Endothelial cell of umbilical vein (primary cell): ENCODE results near the gene LRP1. TPM values are rescaled to one million over a fixed set of nuclear protein-coding genes. Genes with fewer than 3 reads are reported as not detected.

Experiments
- BruUV-seq: library from RNA; stranded (reverse); fragments of 400-500 nt; replicated peaks from 2 replicates; lab custom pipeline; 2021; lab: Mats Ljungman, UMichigan
- CTCF ChIA-PET: fragments of 300-600, 350-600 bp; sonication (Branson Sonifier 250); formaldehyde crosslinking; loops from one replicate; lab custom pipeline; 2021; ENCODE audit warnings: antibody characterized with exemption, inconsistent platforms; lab: Charles Lee
- POLR2A ChIA-PET: fragments of 300-600, 350-600 bp; sonication (Branson Sonifier 250); formaldehyde crosslinking; loops from one replicate; lab custom pipeline; 2021; ENCODE audit warnings: antibody characterized with exemption, inconsistent platforms; lab: Charles Lee
- DNase-seq: peaks from one replicate; pipeline ENCODE4 v3.0.0-alpha.2; 2011; ENCODE audit warnings: low read depth, low spot score
- FAIRE-seq: peaks from 2 replicates; lab custom pipeline; 2011; peaks lifted over from hg19 to GRCh38; lab: Jason Lieb, UNC
- H2AFZ ChIP-seq: 2 replicates; pipeline ENCODE4 v1.6.0; 2012; ENCODE audit warnings: low read depth, low read length, control low read depth, inconsistent platforms
- H3K27ac ChIP-seq: 2 replicates; pipeline ENCODE4 v1.5.1; 2011; ENCODE audit warnings: low read depth, mild to moderate bottlenecking, control low read depth, low read length, moderate library complexity; ENCODE audit not compliant: insufficient read depth
- H3K27me3 ChIP-seq, 2 experiments: 2 replicates each; pipeline versions ENCODE4 v1.6.0 to v1.6.1; 2011; ENCODE audit warnings: low read length in 2 of 2, mixed read lengths in 1 of 2; ENCODE audit not compliant: control insufficient read depth in 2 of 2, insufficient read depth in 2 of 2
- H3K36me3 ChIP-seq, 2 experiments: 2 replicates in 1 of 2; 3 replicates in 1 of 2; pipeline ENCODE4 v1.5.1; 2011; ENCODE audit warnings: low read length in 2 of 2, mild to moderate bottlenecking in 1 of 2, moderate library complexity in 1 of 2; ENCODE audit not compliant: control insufficient read depth in 2 of 2, insufficient read depth in 2 of 2; ENCODE audit errors: extremely low read depth in 1 of 2
- H3K4me1 ChIP-seq: 3 replicates; pipeline ENCODE4 v1.5.1; 2011; ENCODE audit warnings: mild to moderate bottlenecking, low read length; ENCODE audit not compliant: control insufficient read depth, insufficient read depth; ENCODE audit errors: extremely low read depth
- H3K4me2 ChIP-seq: 2 replicates; pipeline ENCODE4 v1.6.1; 2011; ENCODE audit warnings: low read length, control low read depth, mixed read lengths; ENCODE audit not compliant: insufficient read depth
- H3K4me3 ChIP-seq, 3 experiments: fragments of 200-600 bp in 1 of 3; sonication (generic), shearing (Covaris generic) in 1 of 3; replicated peaks in 1 of 3; 2 replicates each; pipeline ENCODE4 v1.5.1; 2011 to 2016; ENCODE audit warnings: control low read depth in 3 of 3, low read length in 3 of 3, mild to moderate bottlenecking in 2 of 3, inconsistent platforms in 1 of 3, low read depth in 1 of 3, moderate library complexity in 1 of 3; ENCODE audit not compliant: insufficient read depth in 1 of 3
- H3K79me2 ChIP-seq: 2 replicates; pipeline ENCODE4 v1.6.0; 2012; ENCODE audit warnings: low read length, inconsistent platforms; ENCODE audit not compliant: control insufficient read depth, insufficient read depth
- H3K9ac ChIP-seq: replicated peaks from 2 replicates; pipeline ENCODE3; 2011; ENCODE audit warnings: low read length, control low read depth; ENCODE audit not compliant: insufficient read depth; ENCODE audit errors: extremely low read depth
- H3K9me1 ChIP-seq: replicated peaks from 3 replicates; pipeline ENCODE4 v1.6.0; 2011; ENCODE audit warnings: mild to moderate bottlenecking, low read length; ENCODE audit not compliant: control insufficient read depth, insufficient read depth; ENCODE audit errors: extremely low read depth
- H3K9me3 ChIP-seq: replicated peaks from 2 replicates; pipeline ENCODE4 v1.5.1; 2012; ENCODE audit warnings: low read length, inconsistent platforms; ENCODE audit not compliant: control insufficient read depth, insufficient read depth
- H4K20me1 ChIP-seq: replicated peaks from 2 replicates; pipeline ENCODE3; 2011; ENCODE audit warnings: mild to moderate bottlenecking, low read length; ENCODE audit not compliant: control insufficient read depth, insufficient read depth; ENCODE audit errors: extremely low read depth
- EZH2 ChIP-seq: IDR thresholded peaks from 2 replicates; pipeline ENCODE4 v1.6.1; 2012; ENCODE audit warnings: borderline replicate concordance, low read depth, mild to moderate bottlenecking, moderate library complexity, low read length, inconsistent platforms; ENCODE audit not compliant: severe bottlenecking
- FOS ChIP-seq: IDR thresholded peaks from 2 replicates; pipeline ENCODE4 v1.6.1; 2011; ENCODE audit warnings: mild to moderate bottlenecking, low read length, moderate library complexity, borderline replicate concordance; ENCODE audit not compliant: insufficient read depth
- GATA2 ChIP-seq: IDR thresholded peaks from 2 replicates; pipeline ENCODE4 v1.7.0; 2011; ENCODE audit warnings: low read depth, mild to moderate bottlenecking, moderate library complexity, mixed read lengths, low read length; ENCODE audit not compliant: insufficient read length, insufficient read depth
- JUN ChIP-seq: IDR thresholded peaks from 2 replicates; pipeline ENCODE4 v1.6.1; 2011; ENCODE audit warnings: borderline replicate concordance, low read depth; ENCODE audit not compliant: insufficient read length, insufficient read depth
- MYC ChIP-seq: IDR thresholded peaks from one replicate; pipeline ENCODE4 v1.6.1; 2011; ENCODE audit warnings: mild to moderate bottlenecking, low read depth, low read length
- POLR2A ChIP-seq: IDR thresholded peaks from 2 replicates; pipeline ENCODE4 v1.6.1; 2012; ENCODE audit warnings: low read depth, mild to moderate bottlenecking, control low read depth, low read length
- POLR2AphosphoS5 ChIP-seq: IDR thresholded peaks from 2 replicates; pipeline ENCODE4 v1.6.1; 2012; ENCODE audit warnings: low read depth, mild to moderate bottlenecking, control low read depth, low read length, moderate library complexity; ENCODE audit not compliant: insufficient read depth
- dilution Hi-C: fragments of 300-500 bp; cut with MboI; formaldehyde crosslinking; loops from one replicate; pipeline ENCODE4 v1.15.0; 2019; ENCODE audit warnings: low sequenced_read_pairs; ENCODE audit not compliant: extremely low pct_ligation_motif_present
- intact Hi-C: fragments of 100-400 bp; cut with micrococcal nuclease; formaldehyde crosslinking; loops from one replicate; pipeline ENCODE4 v1.10.0; 2022
- polyA plus RNA-seq, 4 experiments: library from polyadenylated mRNA; depleted of rRNA in 3 of 4; stranded (reverse) in 3 of 4; unstranded in 1 of 4; fragments of >200 nt; gene quantifications; 2 replicates each; pipeline versions ENCODE4 v1.2.1 to v1.2.3, GENCODE V29; 2011 to 2012; ENCODE audit warnings: missing spikeins in 1 of 4
- total RNA-seq: library from RNA; stranded (reverse); gene quantifications from 2 replicates; pipeline ENCODE4 v1.2.3, GENCODE V29; 2021
- TF ChIP-seq, protein P1 (sequence below), 2 donors: IDR thresholded peaks; 1 replicate in 1 of 2; 2 replicates in 1 of 2; pipeline ENCODE4 v1.5.1; 2011; ENCODE audit warnings: low read length in 2 of 2, mild to moderate bottlenecking in 2 of 2, moderate library complexity in 2 of 2, control low read depth in 1 of 2, inconsistent platforms in 1 of 2, low read depth in 1 of 2; ENCODE audit not compliant: insufficient read depth in 1 of 2; ENCODE audit errors: extremely low read depth in 1 of 2
- TF ChIP-seq, protein P2 (sequence below): IDR thresholded peaks from 2 replicates; pipeline ENCODE4 v1.6.1; 2011; ENCODE audit not compliant: insufficient read depth, insufficient read length

The LRP1 gene
- total and polyA plus RNA-seq, 2 donors (not counting 3 experiments of a cell fraction or from before 2014, with no cell fraction given), result 1.6 to 4.6 TPM

DNA sequence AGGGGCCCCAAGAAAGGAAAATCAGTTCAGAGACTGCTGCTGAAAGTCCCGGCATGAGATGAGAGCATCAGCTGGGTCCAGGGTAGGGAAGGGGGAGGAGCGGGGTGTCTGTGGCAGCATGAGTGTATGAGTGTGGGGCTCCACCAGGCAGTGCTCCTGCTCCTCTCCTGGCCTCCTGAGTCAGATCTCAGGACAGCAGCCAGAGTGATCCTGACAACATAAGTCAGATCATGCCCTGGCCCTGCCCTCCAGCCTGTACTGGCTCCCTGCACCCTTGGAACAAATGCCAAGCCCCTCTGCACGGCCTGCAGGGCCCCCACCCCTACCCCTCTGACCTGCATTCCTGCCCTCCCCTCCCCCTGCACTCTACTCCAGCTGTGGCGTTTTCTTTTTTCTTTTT, 43.4 kb downstream of the LRP1 start:
- BruUV-seq, result no TSS peak
- H3K4me3 ChIP-seq, result no peak overlapping the region
- CTCF ChIA-PET, result interaction anchor here (0.9 to 13.0 kb wide), 4 partner anchors 14 to 169 kb away, joined by 3 to 429 read pairs (median 62); partner anchors contain the start of gene LRP1
- H3K9me3 ChIP-seq, result no peaks in the 10 kb centered on the region
- H2AFZ ChIP-seq, result no peak overlapping the region
- H3K27ac ChIP-seq, result no peak overlapping the region
- H3K79me2 ChIP-seq, result no peaks in the 10 kb centered on the region
- no peak overlapping the region for H3K9ac ChIP-seq
- TF ChIP-seq GATA2, result no peak
- no peak for TF ChIP-seq POLR2A
- TF ChIP-seq, protein P1, sequence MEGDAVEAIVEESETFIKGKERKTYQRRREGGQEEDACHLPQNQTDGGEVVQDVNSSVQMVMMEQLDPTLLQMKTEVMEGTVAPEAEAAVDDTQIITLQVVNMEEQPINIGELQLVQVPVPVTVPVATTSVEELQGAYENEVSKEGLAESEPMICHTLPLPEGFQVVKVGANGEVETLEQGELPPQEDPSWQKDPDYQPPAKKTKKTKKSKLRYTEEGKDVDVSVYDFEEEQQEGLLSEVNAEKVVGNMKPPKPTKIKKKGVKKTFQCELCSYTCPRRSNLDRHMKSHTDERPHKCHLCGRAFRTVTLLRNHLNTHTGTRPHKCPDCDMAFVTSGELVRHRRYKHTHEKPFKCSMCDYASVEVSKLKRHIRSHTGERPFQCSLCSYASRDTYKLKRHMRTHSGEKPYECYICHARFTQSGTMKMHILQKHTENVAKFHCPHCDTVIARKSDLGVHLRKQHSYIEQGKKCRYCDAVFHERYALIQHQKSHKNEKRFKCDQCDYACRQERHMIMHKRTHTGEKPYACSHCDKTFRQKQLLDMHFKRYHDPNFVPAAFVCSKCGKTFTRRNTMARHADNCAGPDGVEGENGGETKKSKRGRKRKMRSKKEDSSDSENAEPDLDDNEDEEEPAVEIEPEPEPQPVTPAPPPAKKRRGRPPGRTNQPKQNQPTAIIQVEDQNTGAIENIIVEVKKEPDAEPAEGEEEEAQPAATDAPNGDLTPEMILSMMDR (IDR thresholded peaks at IDR 0.05; ENCODE audit: extremely low read depth in 1 of 2, insufficient read depth in 1 of 2, low read depth in 1 of 2, low read length in 2 of 2), result no peak
- TF ChIP-seq, protein P2, sequence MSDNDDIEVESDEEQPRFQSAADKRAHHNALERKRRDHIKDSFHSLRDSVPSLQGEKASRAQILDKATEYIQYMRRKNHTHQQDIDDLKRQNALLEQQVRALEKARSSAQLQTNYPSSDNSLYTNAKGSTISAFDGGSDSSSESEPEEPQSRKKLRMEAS, result no peak
- TF ChIP-seq FOS, result no peak
- TF ChIP-seq MYC, result no peak
- TF ChIP-seq POLR2AphosphoS5, result no peak
- TF ChIP-seq JUN, result no peak
- TF ChIP-seq EZH2, result no peak
- no peak overlapping the region for H3K4me2 ChIP-seq
- no peaks in the 10 kb centered on the region for H3K27me3 ChIP-seq
- DNase-seq, result no peak
- dilution Hi-C loops (loop anchor here (5.0 kb wide), 1 partner anchor 49 kb away; no protein-coding TSS in a partner anchor), intact Hi-C loops (no loop called here)
- H4K20me1 ChIP-seq, result no peaks in the 10 kb centered on the region
- no peaks in the 10 kb centered on the region for H3K9me1 ChIP-seq
- H3K36me3 ChIP-seq, result no peaks in the 10 kb centered on the region
- H3K4me1 ChIP-seq, result no peaks in the 10 kb centered on the region
- FAIRE-seq, result no peak
- POLR2A ChIA-PET, result no interaction called here
